ENCODE measurements around the gene CXCR4.
"Not testable (repeated sequence)": the region's sequence is repeated elsewhere in the genome, so short reads cannot be mapped to it uniquely, and the experiment has no call there.

The CXCR4 gene

GRCh38 chr2:136115183-136115761, 2.7 kb downstream of the CXCR4 start:
- no peak overlapping the region for H3K4me3 ChIP-seq (ENCODE audit: low read depth, low read length)

GRCh38 chr2:136114382-136114781, 3.6 kb downstream of the CXCR4 start:
- no peak overlapping the region for H3K4me3 ChIP-seq (ENCODE audit: low read depth, low read length)

GRCh38 chr2:136113209-136113971, 4.6 kb downstream of the CXCR4 start:
- H3K4me3 ChIP-seq (ENCODE audit: low read depth, low read length): no peak overlapping the region

GRCh38 chr2:136112317-136113208, 5.4 kb downstream of the CXCR4 start:
- H3K4me3 ChIP-seq (ENCODE audit: low read depth, low read length): no peak overlapping the region

GRCh38 chr2:136111711-136112110, 6.2 kb downstream of the CXCR4 start:
- H3K4me3 ChIP-seq (ENCODE audit: low read depth, low read length): no peak overlapping the region

- no peak overlapping the region for H3K4me3 ChIP-seq (ENCODE audit: low read depth, low read length)
Observed at GRCh38 chr2:136110526-136110925, 7.4 kb downstream of the CXCR4 start.

GRCh38 chr2:136108463-136108862, 9.5 kb downstream of the CXCR4 start:
- no peak overlapping the region for H3K4me3 ChIP-seq (ENCODE audit: low read depth, low read length)

- H3K4me3 ChIP-seq (ENCODE audit: low read depth, low read length): no peak overlapping the region
Observed at GRCh38 chr2:136107051-136108033, 10.6 kb downstream of the CXCR4 start.

- no peak overlapping the region for H3K4me3 ChIP-seq (ENCODE audit: low read depth, low read length)
Observed at GRCh38 chr2:136106505-136106904, 11.4 kb downstream of the CXCR4 start.

- H3K4me3 ChIP-seq (ENCODE audit: low read depth, low read length): no peak overlapping the region
Observed at GRCh38 chr2:136104977-136105376, 13.0 kb downstream of the CXCR4 start.

- no peak overlapping the region for H3K4me3 ChIP-seq (ENCODE audit: low read depth, low read length)
Observed at GRCh38 chr2:136101042-136101441, 16.9 kb downstream of the CXCR4 start.

GRCh38 chr2:136098441-136098840, 19.5 kb downstream of the CXCR4 start:
- H3K4me3 ChIP-seq (ENCODE audit: low read depth, low read length): no peak overlapping the region

- no peak overlapping the region for H3K4me3 ChIP-seq (ENCODE audit: low read depth, low read length)
Observed at GRCh38 chr2:136093583-136093982, 24.4 kb downstream of the CXCR4 start.

GRCh38 chr2:136091899-136092298, 26.1 kb downstream of the CXCR4 start:
- H3K4me3 ChIP-seq (ENCODE audit: low read depth, low read length): no peak overlapping the region

GRCh38 chr2:136087901-136088460, 30.0 kb downstream of the CXCR4 start:
- not testable (repeated sequence) for H3K4me3 ChIP-seq (ENCODE audit: low read depth, low read length)

GRCh38 chr2:136086253-136087016, 31.5 kb downstream of the CXCR4 start:
- H3K4me3 ChIP-seq (ENCODE audit: low read depth, low read length): no peak overlapping the region

GRCh38 chr2:136085453-136086209, 32.3 kb downstream of the CXCR4 start:
- H3K4me3 ChIP-seq (ENCODE audit: low read depth, low read length): no peak overlapping the region

- H3K4me3 ChIP-seq (ENCODE audit: low read depth, low read length): no peak overlapping the region
Observed at GRCh38 chr2:136081582-136082210, 36.3 kb downstream of the CXCR4 start.

All from iPS-11a (cell line).